ENCODE results near the gene RAD51B.

- TF ChIP-seq CTCF (IDR thresholded peaks at IDR 0.05): no peak
- no peak for TF ChIP-seq POLR2A (IDR thresholded peaks at IDR 0.05)
Measured at GRCh38 chr14:68238551-68238950, 419.0 kb downstream of the RAD51B start.
